HCT116 (cell line): ENCODE data around the gene RASGRF2. TPM values are rescaled to one million over a fixed set of nuclear protein-coding genes. Genes with fewer than 3 reads are reported as not detected.

ENCODE experiments used
- ATAC-seq: fragments of 200-7000 bp; cut with Tn5 transposase; 2 replicates; pipeline ENCODE4 v1.9.1; 2020; ENCODE audit warnings: mild to moderate bottlenecking, moderate library complexity
- BruUV-seq: library from RNA; stranded (reverse); fragments of 400-500 nt; replicated peaks from 2 replicates; lab custom pipeline; 2021; lab: Mats Ljungman, UMichigan
- CTCF ChIA-PET: fragments of 300-600 bp; sonication (Branson Sonifier 250); formaldehyde crosslinking; loops from one replicate; lab custom pipeline; 2021; ENCODE audit warnings: antibody characterized with exemption; lab: Charles Lee
- POLR2A ChIA-PET: fragments of 300-600, 350-600 bp; sonication (Branson Sonifier 250); formaldehyde crosslinking; loops from one replicate; lab custom pipeline; 2021; ENCODE audit warnings: antibody characterized with exemption; lab: Charles Lee
- RAD21 ChIA-PET, 2 experiments: fragments of 300-600 bp; sonication (Branson Sonifier 250); formaldehyde crosslinking; loops; one replicate each; lab custom pipeline; 2023; ENCODE audit warnings: low total read pairs in 2 of 2; ENCODE audit not compliant: uncharacterized antibody in 2 of 2, unreplicated experiment in 2 of 2, low non-redundant PET in 1 of 2; lab: Charles Lee
- DNase-seq: peaks from one replicate; pipeline ENCODE4 v3.0.0-alpha.2; 2010; ENCODE audit warnings: low read depth, low spot score
- H2AFZ ChIP-seq: fragments of 200-600 bp; shearing (Covaris generic), sonication (generic); 2 replicates; pipeline ENCODE4 v1.6.1; 2017; ENCODE audit warnings: low read depth, mixed run types, mixed read lengths, antibody characterized with exemption, low read length; ENCODE audit not compliant: poor library complexity, severe bottlenecking
- H3K27ac ChIP-seq: 2 replicates; pipeline ENCODE4 v1.5.1; 2012; ENCODE audit warnings: low read depth, low read length
- H3K27me3 ChIP-seq: fragments of 200-600 bp; sonication (generic); 2 replicates; pipeline ENCODE4 v1.6.1; 2016; ENCODE audit warnings: mixed run types, low read length, mixed read lengths; ENCODE audit not compliant: insufficient read depth
- H3K36me3 ChIP-seq, 2 experiments: fragments of 200-500 bp in 1 of 2; fragments of 200-600 bp in 1 of 2; sonication (Bioruptor generic) in 1 of 2; sonication (generic) in 1 of 2; 2 replicates each; pipeline versions ENCODE4 v1.5.1 to v1.6.1; 2014 to 2016; ENCODE audit warnings: low read length in 2 of 2, inconsistent platforms in 1 of 2, mixed read lengths in 1 of 2, mixed run types in 1 of 2; ENCODE audit not compliant: insufficient read depth in 2 of 2, control insufficient read depth in 1 of 2
- H3K4me1 ChIP-seq, 2 experiments: fragments of 200-600 bp in 1 of 2; sonication (generic) in 1 of 2; 2 replicates each; pipeline versions ENCODE4 v1.5.1 to v1.6.1; 2012 to 2017; ENCODE audit warnings: low read length in 2 of 2, inconsistent platforms in 1 of 2, mild to moderate bottlenecking in 1 of 2, mixed read lengths in 1 of 2, mixed run types in 1 of 2, moderate library complexity in 1 of 2; ENCODE audit not compliant: insufficient read depth in 2 of 2, control insufficient read depth in 1 of 2
- H3K4me2 ChIP-seq: fragments of 200-600 bp; sonication (generic); 2 replicates; pipeline ENCODE4 v1.6.1; 2017; ENCODE audit warnings: mixed run types, low read length, mixed read lengths
- H3K4me3 ChIP-seq, 2 experiments: fragments of 200-600 bp in 1 of 2; sonication (generic) in 1 of 2; replicated peaks in 1 of 2; 2 replicates each; pipeline ENCODE4 v1.5.1; 2011 to 2016; ENCODE audit warnings: low read length in 2 of 2, control low read depth in 1 of 2, low read depth in 1 of 2, mild to moderate bottlenecking in 1 of 2, mixed read lengths in 1 of 2, mixed run types in 1 of 2
- H3K79me2 ChIP-seq: fragments of 200-600 bp; sonication (generic); 2 replicates; pipeline ENCODE4 v1.6.1; 2017; ENCODE audit warnings: mild to moderate bottlenecking, mixed run types, low read length, moderate library complexity, mixed read lengths; ENCODE audit not compliant: insufficient read depth
- H3K9ac ChIP-seq: fragments of 200-600 bp; sonication (generic); 2 replicates; pipeline ENCODE4 v1.6.1; 2016; ENCODE audit warnings: low read length, mixed read lengths
- H3K9me2 ChIP-seq: fragments of 200-600 bp; sonication (generic), shearing (Covaris generic); 2 replicates; pipeline ENCODE4 v1.6.1; 2017; ENCODE audit warnings: mixed run types, mild to moderate bottlenecking, moderate library complexity; ENCODE audit not compliant: insufficient read depth
- H3K9me3 ChIP-seq, 2 experiments: fragments of 200-500 bp in 1 of 2; fragments of 200-600 bp in 1 of 2; sonication (Bioruptor generic) in 1 of 2; sonication (generic) in 1 of 2; 2 replicates each; pipeline ENCODE4 v1.6.1; 2014 to 2017; ENCODE audit warnings: low read length in 2 of 2, mixed read lengths in 2 of 2, inconsistent platforms in 1 of 2, low read depth in 1 of 2, mild to moderate bottlenecking in 1 of 2, mixed run types in 1 of 2, moderate library complexity in 1 of 2; ENCODE audit not compliant: control insufficient read depth in 1 of 2, insufficient read depth in 1 of 2
- H4K20me1 ChIP-seq: fragments of 200-600 bp; sonication (generic), shearing (Covaris generic); 2 replicates; pipeline ENCODE4 v1.6.1; 2017; ENCODE audit warnings: mixed run types, mild to moderate bottlenecking, moderate library complexity; ENCODE audit not compliant: insufficient read depth
- ATF3 ChIP-seq: IDR thresholded peaks from 2 replicates; pipeline ENCODE4 v1.6.1; 2012
- CBX3 ChIP-seq: IDR thresholded peaks from 2 replicates; pipeline ENCODE4 v1.6.1; 2012; ENCODE audit warnings: low read depth
- CEBPB ChIP-seq: IDR thresholded peaks from 2 replicates; pipeline ENCODE4 v1.6.1; 2012; ENCODE audit warnings: low read depth
- CTCF ChIP-seq, 3 experiments: fragments of 200-600 bp in 1 of 3; sonication (generic) in 1 of 3; IDR thresholded peaks in 2 of 3; conservative IDR thresholded peaks in 1 of 3; 2 replicates each; pipeline ENCODE4 v1.5.1; 2012 to 2017; ENCODE audit warnings: low read depth in 2 of 3, low read length in 2 of 3, antibody characterized with exemption in 1 of 3, borderline replicate concordance in 1 of 3, control low read depth in 1 of 3, mild to moderate bottlenecking in 1 of 3, mixed read lengths in 1 of 3, mixed run types in 1 of 3, moderate library complexity in 1 of 3; ENCODE audit not compliant: insufficient read depth in 1 of 3
- EGR1 ChIP-seq: IDR thresholded peaks from 2 replicates; pipeline ENCODE4 v1.6.1; 2012; ENCODE audit warnings: low read depth
- ELF1 ChIP-seq: IDR thresholded peaks from 2 replicates; pipeline ENCODE4 v1.6.1; 2012; ENCODE audit warnings: low read depth, borderline replicate concordance
- EZH2 ChIP-seq: fragments of 200-600 bp; sonication (generic); IDR thresholded peaks from 2 replicates; pipeline ENCODE4 v1.6.1; 2017; ENCODE audit warnings: antibody characterized with exemption, mixed run types
- EZH2phosphoT487 ChIP-seq: fragments of 200-600 bp; IDR thresholded peaks from 2 replicates; pipeline ENCODE4 v1.6.1; 2018; ENCODE audit warnings: antibody characterized with exemption, borderline replicate concordance
- FOSL1 ChIP-seq: IDR thresholded peaks from 2 replicates; pipeline ENCODE4 v1.6.1; 2012; ENCODE audit warnings: low read depth
- MAX ChIP-seq: IDR thresholded peaks from 2 replicates; pipeline ENCODE4 v1.6.1; 2012
- POLR2A ChIP-seq: IDR thresholded peaks from 2 replicates; pipeline ENCODE4 v1.7.0; 2011; ENCODE audit warnings: borderline replicate concordance; ENCODE audit not compliant: insufficient read depth, insufficient read length; ENCODE audit errors: extremely low read depth
- POLR2AphosphoS5 ChIP-seq: IDR thresholded peaks from 2 replicates; pipeline ENCODE4 v1.6.1; 2011; ENCODE audit warnings: mild to moderate bottlenecking, low read depth, low read length, moderate library complexity
- RAD21 ChIP-seq: IDR thresholded peaks from 2 replicates; pipeline ENCODE4 v1.6.1; 2012; ENCODE audit warnings: low read depth, mild to moderate bottlenecking
- SP1 ChIP-seq: IDR thresholded peaks from 2 replicates; pipeline ENCODE4 v1.6.1; 2012; ENCODE audit warnings: low read depth
- SRF ChIP-seq: IDR thresholded peaks from 2 replicates; pipeline ENCODE4 v1.6.1; 2012; ENCODE audit warnings: low read depth
- TCF7L2 ChIP-seq: IDR thresholded peaks from 2 replicates; pipeline ENCODE4 v1.7.0; 2011; ENCODE audit warnings: borderline replicate concordance, inconsistent platforms; ENCODE audit not compliant: insufficient read depth, insufficient read length; ENCODE audit errors: extremely low read depth
- ZBTB33 ChIP-seq: IDR thresholded peaks from 2 replicates; pipeline ENCODE4 v1.6.1; 2011; ENCODE audit warnings: mild to moderate bottlenecking, low read length, moderate library complexity; ENCODE audit not compliant: insufficient replicate concordance; ENCODE audit errors: extremely low read depth
- ZFX ChIP-seq: fragments of 450-650 bp; IDR thresholded peaks from 2 replicates; pipeline ENCODE4 v1.6.1; 2017
- ZNF274 ChIP-seq: fragments of 200-500 bp; sonication (Bioruptor generic); IDR thresholded peaks from 2 replicates; pipeline ENCODE4 v1.6.1; 2014; ENCODE audit warnings: mild to moderate bottlenecking, low read depth, low read length, inconsistent platforms
- intact Hi-C: fragments of 100-400 bp; cut with micrococcal nuclease; formaldehyde crosslinking; loops from 2 replicates; pipeline ENCODE4 v1.10.0; 2022
- total RNA-seq: library from RNA; stranded (reverse); gene quantifications from one replicate; pipeline ENCODE4 v1.2.1, GENCODE V29; 2021; ENCODE audit not compliant: unreplicated experiment

RASGRF2 gene
- total RNA-seq, 1 experiment from 2014 or later = 0.05 TPM

- Histone ChIP-seq H3K4me1 (peaks cover 0 to 31% of the 10 kb centered on the region in 2 experiments; a peak in 2 of 4 replicates), H3K36me3 (no peaks in the 10 kb centered on the region), H3K27ac (no peak overlapping the region), H3K9me3 (no peaks in the 10 kb centered on the region), H3K27me3 (no peaks in the 10 kb centered on the region), H3K9ac (no peak overlapping the region), H4K20me1 (no peaks in the 10 kb centered on the region), H3K4me3 (no peak overlapping the region), H3K79me2 (no peaks in the 10 kb centered on the region), H3K4me2 (no peak overlapping the region), H3K9me2 (no peaks in the 10 kb centered on the region), H2AFZ (no peak overlapping the region)
- ChIA-PET RAD21 (no interaction called here), CTCF (no interaction called here), POLR2A (no interaction called here)
- ATAC-seq = no peak
- no peak for DNase-seq
- no peak for TF ChIP-seq ZFX
- no peak for TF ChIP-seq SP1
- no peak for TF ChIP-seq RAD21
- TF ChIP-seq POLR2A = no peak
- TF ChIP-seq ELF1 = no peak
- TF ChIP-seq SRF = no peak
- no peak for TF ChIP-seq EZH2phosphoT487
- no peak for TF ChIP-seq POLR2AphosphoS5
- TF ChIP-seq ZBTB33 = no peak
- TF ChIP-seq CTCF (IDR thresholded peaks at IDR 0.05 in 2 of 3, conservative IDR thresholded peaks at IDR 0.05 in 1 of 3; ENCODE audit: borderline replicate concordance in 1 of 3, insufficient read depth in 1 of 3, low read depth in 2 of 3, low read length in 2 of 3) = no peak
- TF ChIP-seq CBX3 = no peak
- no peak for TF ChIP-seq ATF3
- no peak for TF ChIP-seq MAX
- TF ChIP-seq TCF7L2 = no peak
- TF ChIP-seq ZNF274 = no peak
- no peak for TF ChIP-seq EGR1
- no peak for TF ChIP-seq FOSL1
- no peak for TF ChIP-seq CEBPB
- no peak for TF ChIP-seq EZH2
- BruUV-seq = no TSS peak
- intact Hi-C loops = no loop called here
Measured at GRCh38 chr5:81209386-81209785, 249.2 kb downstream of the RASGRF2 start.
